ENCODE measurements around the gene SLC25A13. TPM values are rescaled to one million over a fixed set of nuclear protein-coding genes. Genes with fewer than 3 reads are reported as not detected.

The SLC25A13 gene
- total RNA-seq, 1 donor from 2014 or later = 30.3 TPM

GRCh38 chr7:96322847-96323461 lies 1.1 kb upstream of the SLC25A13 start:
- DNase-seq (ENCODE audit: low spot score) = no peak

GRCh38 chr7:96322373-96322695 lies 436 bp upstream of the SLC25A13 start:
- no peak for DNase-seq (ENCODE audit: low spot score)

GRCh38 chr7:96321031-96321657 lies 754 bp downstream of the SLC25A13 start:
- peak; percentile 97 for DNase-seq (ENCODE audit: low spot score)

- DNase-seq (ENCODE audit: low spot score) = no peak
These were observed 1.5 kb downstream of the SLC25A13 start for GRCh38 chr7:96320442-96320841.

GRCh38 chr7:96319439-96319838 lies 2.5 kb downstream of the SLC25A13 start:
- DNase-seq (ENCODE audit: low spot score) = no peak

GRCh38 chr7:96316949-96317348 lies 4.9 kb downstream of the SLC25A13 start:
- no peak for DNase-seq (ENCODE audit: low spot score)

- no peak for DNase-seq (ENCODE audit: low spot score)
These were observed 6.8 kb downstream of the SLC25A13 start for GRCh38 chr7:96315125-96315512.

GRCh38 chr7:96314402-96315124 lies 7.3 kb downstream of the SLC25A13 start:
- DNase-seq (ENCODE audit: low spot score) = no peak

- no peak for DNase-seq (ENCODE audit: low spot score)
These were observed 8.0 kb downstream of the SLC25A13 start for GRCh38 chr7:96313940-96314339.

- DNase-seq (ENCODE audit: low spot score) = no peak
These were observed 9.4 kb downstream of the SLC25A13 start for GRCh38 chr7:96312502-96312901.

- no peak for DNase-seq (ENCODE audit: low spot score)
These were observed 9.9 kb downstream of the SLC25A13 start for GRCh38 chr7:96311967-96312366.

- no peak for DNase-seq (ENCODE audit: low spot score)
These were observed 11.8 kb downstream of the SLC25A13 start for GRCh38 chr7:96310110-96310509.

GRCh38 chr7:96308950-96309263 lies 13.0 kb downstream of the SLC25A13 start:
- DNase-seq (ENCODE audit: low spot score) = no peak

- DNase-seq (ENCODE audit: low spot score) = no peak
These were observed 13.5 kb downstream of the SLC25A13 start for GRCh38 chr7:96308253-96308949.

GRCh38 chr7:96306385-96307125 lies 15.3 kb downstream of the SLC25A13 start:
- no peak for DNase-seq (ENCODE audit: low spot score)

GRCh38 chr7:96305915-96306314 lies 16.0 kb downstream of the SLC25A13 start:
- DNase-seq (ENCODE audit: low spot score) = no peak

GRCh38 chr7:96304573-96304972 lies 17.3 kb downstream of the SLC25A13 start:
- DNase-seq (ENCODE audit: low spot score) = no peak

GRCh38 chr7:96303686-96304443 lies 18.0 kb downstream of the SLC25A13 start:
- DNase-seq (ENCODE audit: low spot score) = no peak

- DNase-seq (ENCODE audit: low spot score) = no peak
These were observed 18.7 kb downstream of the SLC25A13 start for GRCh38 chr7:96303105-96303685.

GRCh38 chr7:96300986-96301385 lies 20.9 kb downstream of the SLC25A13 start:
- peak; percentile 73 for DNase-seq (ENCODE audit: low spot score)

- DNase-seq (ENCODE audit: low spot score) = no peak
These were observed 21.4 kb downstream of the SLC25A13 start for GRCh38 chr7:96300502-96300901.
